ENCODE measurements around the gene IFRD2.
"Not testable (repeated sequence)": the region's sequence is repeated elsewhere in the genome, so short reads cannot be mapped to it uniquely, and the experiment has no call there.

Gene IFRD2

DNA sequence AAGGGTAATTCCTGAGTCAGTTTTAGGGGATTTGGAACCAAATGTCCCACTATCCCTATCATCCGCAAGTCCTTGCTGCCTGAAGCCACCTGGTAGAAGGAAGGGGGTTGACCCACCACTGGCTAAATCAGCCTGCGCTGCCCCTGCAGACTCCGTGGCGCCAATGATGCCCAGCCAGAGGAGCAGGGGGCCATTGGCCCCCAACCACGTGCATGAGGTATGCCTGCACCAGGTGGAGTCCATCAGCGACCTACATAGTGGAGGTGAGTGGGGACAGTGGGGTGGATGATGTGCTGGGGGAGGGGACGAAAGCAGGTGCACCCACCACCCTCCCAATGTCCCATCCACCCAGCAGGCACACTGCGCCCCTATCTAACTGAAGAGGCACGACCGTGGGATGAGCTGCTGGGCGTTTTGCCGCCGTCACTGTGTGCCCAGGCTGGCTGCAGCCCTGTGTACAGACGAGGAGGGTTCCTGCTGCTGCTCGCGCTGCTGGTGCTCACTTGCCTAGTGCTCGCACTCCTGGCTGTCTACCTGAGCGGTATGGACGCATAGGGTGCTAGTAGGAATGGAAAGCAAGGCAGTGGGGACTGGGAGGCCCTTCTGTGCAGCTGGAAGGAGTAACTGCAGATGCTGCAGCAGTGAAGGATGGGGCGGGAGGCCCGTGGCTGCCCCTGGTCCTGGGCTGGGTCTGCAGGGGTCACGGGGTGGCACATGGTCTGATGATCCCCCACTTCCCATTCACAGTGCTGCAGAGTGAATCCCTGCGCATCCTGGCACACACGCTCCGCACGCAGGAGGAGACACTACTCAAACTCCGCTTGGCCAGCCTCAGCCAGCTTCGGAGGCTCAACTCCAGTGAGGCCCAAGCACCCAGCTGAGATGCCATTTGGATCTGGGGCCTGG is 5.7 kb downstream of the IFRD2 start:
- DNase-seq (ENCODE audit: low read depth) = no peak

DNA sequence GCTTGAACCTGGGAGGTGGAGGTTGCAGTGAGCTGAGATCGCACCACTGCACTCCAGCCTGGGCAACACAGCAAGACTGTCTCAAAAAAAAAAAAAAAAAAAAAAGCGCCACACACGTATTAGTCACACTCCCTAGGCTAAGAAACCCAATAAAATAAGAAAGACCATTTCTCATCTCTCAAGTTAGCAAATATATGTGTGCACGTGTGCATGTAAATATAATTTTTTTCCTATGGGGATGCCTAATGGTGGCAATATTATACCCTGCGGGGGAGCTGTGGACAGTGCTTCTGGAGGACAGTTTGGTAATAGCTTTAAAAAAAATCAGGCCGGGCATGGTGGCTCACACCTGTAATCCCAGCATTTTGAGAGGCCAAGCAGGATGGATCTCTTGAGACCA is 8.1 kb downstream of the IFRD2 start:
- not testable (repeated sequence) for DNase-seq (ENCODE audit: low read depth)

DNA sequence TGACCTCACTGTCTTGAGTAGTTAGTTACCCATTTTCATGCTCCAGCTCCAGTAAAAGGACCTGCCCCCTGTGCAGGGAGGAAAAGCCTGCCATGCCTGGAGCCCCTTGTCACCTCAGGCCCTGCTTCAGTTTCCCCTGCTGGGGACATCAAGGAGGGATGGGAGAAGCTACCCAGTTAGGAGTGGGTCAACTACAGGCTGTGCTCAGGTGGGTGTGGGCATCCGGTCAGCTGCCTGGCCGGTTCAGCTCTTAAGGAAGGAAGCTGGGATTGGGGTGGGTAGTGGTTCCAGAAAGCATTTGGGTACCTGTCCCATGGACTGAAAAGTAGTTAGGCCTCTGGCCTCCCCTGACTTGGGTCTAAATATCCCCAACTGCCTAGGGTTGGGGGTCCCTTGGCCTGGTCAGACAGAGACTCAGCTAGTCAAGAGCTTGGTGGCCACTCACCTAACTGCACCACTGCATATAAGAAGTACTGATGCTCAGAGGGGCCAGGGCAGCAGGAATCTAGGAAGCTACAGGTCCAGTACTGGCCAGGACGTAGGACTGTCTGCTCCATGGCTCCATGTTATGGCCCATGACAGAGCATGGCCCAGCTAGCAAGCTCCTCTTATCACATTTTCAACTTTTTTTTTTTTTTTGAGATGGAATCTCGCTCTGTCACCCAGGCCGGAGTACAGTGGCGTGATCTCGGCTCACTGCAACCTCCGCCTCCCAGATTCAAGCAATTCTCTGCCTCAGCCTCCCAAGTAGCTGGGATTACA is 12.8 kb downstream of the IFRD2 start:
- no peak for DNase-seq (ENCODE audit: low read depth)

DNA sequence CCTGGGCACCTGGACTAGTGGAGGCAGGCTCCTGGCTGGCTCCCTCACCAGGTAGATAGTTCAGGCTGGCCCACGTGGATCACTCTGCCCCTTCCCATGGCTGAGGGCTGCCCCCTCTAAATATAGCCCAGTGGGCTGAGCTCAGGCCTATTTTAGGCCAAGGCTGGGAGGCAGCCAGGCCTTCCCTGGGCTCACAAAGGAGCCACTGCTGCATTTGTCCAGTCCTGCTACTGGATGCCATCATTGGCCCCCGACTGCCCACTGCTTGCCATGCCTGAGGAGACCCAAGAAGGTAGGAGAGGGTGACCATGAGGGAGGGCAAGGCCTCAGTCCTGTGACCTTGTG is 13.4 kb downstream of the IFRD2 start, which contains the start of gene LSMEM2:
LSMEM2 (plus strand) TSS at position 208 of the 345 bp plus-strand sequence; CDS start at position 235, 27 bp downstream.
- DNase-seq (ENCODE audit: low read depth) = no peak

DNA sequence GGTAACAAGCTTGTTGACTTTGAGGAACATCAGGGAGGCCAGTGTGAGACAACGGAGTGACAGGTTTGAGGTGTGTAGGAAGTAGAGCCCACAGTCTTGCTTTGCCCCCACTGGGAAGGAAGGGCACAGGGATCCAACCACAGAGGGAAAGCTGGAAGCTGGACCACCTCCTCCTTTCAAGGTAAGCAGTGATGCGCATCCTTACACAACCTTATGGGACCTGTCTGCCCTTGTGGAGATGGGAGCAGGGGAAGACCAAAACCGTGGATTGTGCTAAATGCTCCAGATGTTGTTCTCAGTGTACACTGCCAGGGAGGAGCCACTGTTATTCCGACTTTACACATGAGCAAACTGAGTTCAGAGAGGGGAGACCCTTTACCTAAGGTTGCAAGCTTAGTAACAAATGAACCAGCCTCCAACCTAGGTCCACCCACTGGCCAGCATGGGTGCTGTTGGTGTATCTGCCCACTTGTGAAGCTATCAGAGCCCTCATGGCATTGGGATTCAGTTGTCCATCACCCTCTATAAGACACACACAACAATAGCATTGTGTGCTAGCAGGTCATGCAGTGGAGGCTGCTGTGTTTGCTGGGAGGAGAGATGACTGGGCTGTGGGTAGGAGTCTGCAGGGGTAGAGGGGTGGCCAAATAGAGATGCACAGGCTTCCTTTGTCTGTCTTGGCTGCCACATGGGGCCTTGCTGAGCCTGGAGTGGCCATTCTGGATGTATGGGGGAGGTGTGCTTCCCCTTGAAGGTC is 13.9 kb downstream of the IFRD2 start:
- no peak for DNase-seq (ENCODE audit: low read depth)

DNA sequence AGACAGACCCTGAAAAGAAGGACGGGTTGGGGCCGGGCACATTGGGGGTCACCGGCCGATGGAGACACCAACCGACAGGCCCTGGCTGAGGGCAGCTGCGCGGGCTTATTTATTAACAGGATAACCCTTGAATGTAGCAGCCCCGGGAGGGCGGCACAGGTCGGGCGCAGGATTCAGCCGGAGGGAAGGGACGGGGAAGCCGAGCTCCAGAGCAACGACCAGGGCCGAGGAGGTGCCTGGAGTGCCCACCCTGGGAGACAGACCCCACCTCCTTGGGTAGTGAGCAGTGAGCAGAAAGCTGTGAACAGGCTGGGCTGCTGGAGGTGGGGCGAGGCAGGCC is 15.5 kb downstream of the IFRD2 start:
- DNase-seq (ENCODE audit: low read depth) = no peak

DNA sequence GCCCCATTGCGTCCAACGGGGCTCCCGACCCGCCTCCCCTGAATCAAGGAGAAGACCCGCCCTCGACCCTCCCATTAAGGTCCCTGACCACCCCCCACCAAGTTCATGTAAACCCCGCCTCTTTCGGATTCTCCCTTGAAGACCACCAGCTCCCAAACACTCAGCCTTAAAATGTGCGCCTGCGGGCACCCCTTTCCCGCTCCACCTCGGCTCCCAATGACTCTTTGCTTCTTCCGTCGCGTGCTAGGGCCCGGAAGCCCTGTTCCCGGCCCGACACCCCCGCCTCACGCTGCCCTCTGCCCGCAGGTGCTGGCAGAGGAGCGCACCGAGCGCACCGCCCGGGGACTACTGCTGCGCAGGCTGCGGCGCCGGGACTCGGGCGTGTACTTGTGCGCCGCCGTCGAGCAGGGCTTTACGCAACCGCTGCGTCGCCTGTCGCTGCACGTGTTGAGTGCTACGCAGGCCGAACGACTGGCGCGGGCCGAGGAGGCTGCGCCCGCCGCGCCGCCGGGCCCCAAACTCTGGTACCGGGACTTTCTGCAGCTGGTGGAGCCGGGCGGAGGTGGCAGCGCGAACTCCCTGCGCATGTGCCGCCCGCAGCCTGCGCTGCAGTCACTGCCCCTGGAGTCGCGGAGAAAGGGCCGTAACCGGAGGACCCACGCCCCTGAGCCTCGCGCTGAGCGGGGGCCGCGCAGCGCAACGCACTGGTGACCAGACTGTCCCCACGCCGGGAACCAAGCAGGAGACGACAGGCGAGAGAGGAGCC is 16.1 kb downstream of the IFRD2 start:
- DNase-seq (ENCODE audit: low read depth) = no peak

DNA sequence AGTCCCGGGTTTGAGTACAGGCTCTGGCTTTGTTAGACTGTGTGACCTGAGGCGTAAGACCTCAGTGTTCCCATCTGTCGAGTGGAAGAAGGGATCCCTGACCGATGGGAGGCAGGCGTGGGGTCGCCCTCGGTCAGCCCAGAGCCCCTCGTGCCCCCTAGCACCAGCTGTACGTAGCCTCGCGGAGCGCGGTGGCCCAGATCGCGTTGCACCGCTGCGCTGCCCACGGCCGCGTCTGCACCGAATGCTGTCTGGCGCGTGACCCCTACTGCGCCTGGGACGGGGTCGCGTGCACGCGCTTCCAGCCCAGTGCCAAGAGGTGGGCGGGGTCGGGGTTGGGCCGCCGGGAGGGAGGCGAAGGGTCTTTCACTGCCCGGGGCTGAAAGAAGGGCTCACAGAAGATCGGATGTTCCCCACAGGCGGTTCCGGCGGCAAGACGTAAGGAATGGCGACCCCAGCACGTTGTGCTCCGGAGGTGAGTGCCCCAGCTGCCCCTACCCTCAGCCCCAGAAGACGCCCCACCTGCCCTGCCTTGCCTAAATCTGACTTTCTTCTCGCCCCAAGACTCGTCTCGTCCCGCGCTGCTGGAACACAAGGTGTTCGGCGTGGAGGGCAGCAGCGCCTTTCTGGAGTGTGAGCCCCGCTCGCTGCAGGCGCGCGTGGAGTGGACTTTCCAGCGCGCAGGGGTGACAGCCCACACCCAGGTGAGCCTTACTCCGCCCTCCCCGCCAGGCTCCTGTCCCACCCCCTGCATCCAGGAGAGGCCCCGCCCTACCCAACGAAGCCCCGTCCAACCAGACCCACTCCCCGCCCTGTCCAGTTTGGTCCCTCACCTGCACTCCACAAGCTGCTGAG is 16.9 kb downstream of the IFRD2 start:
- DNase-seq (ENCODE audit: low read depth) = no peak

DNA sequence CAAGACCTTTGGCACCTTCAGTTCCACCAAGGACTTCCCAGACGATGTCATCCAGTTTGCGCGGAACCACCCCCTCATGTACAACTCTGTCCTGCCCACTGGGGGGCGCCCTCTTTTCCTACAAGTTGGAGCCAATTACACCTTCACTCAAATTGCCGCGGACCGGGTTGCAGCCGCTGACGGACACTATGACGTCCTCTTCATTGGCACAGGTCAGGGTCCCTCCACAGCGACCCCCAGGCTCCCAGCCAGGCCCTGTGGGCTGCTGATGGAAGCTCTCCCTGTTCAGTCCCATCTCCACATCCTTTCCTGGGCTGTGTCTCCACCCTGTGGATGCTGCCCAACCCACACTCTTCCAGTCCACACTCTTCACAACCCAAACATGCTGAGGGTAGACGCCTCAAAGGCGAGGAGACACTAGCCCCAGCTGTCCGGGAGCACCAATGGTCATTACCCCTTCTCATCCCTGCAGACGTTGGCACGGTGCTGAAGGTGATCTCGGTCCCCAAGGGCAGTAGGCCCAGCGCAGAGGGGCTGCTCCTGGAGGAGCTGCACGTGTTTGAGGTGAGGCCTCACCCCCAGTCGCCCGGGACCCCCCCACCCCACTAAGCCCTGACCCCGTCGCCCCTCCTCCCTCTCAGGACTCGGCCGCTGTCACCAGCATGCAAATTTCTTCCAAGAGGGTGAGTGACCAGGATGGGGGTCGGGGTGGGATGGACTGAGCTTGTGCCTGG is 17.7 kb downstream of the IFRD2 start:
- no peak for DNase-seq (ENCODE audit: low read depth)

DNA sequence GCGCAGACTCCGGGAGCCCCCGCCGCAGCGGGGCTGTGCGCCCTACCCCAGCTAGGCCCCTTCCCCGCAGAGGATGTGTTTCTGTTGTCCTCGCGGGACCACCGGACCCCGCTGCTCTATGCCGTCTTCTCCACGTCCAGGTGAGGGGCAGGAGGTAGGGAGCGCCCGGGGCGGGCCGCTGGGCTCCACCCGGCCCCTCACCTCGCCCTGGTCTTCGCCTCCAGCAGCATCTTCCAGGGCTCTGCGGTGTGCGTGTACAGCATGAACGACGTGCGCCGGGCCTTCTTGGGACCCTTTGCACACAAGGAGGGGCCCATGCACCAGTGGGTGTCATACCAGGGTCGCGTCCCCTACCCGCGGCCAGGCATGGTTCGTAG is 18.6 kb downstream of the IFRD2 start:
- no peak for DNase-seq (ENCODE audit: low read depth)

DNA sequence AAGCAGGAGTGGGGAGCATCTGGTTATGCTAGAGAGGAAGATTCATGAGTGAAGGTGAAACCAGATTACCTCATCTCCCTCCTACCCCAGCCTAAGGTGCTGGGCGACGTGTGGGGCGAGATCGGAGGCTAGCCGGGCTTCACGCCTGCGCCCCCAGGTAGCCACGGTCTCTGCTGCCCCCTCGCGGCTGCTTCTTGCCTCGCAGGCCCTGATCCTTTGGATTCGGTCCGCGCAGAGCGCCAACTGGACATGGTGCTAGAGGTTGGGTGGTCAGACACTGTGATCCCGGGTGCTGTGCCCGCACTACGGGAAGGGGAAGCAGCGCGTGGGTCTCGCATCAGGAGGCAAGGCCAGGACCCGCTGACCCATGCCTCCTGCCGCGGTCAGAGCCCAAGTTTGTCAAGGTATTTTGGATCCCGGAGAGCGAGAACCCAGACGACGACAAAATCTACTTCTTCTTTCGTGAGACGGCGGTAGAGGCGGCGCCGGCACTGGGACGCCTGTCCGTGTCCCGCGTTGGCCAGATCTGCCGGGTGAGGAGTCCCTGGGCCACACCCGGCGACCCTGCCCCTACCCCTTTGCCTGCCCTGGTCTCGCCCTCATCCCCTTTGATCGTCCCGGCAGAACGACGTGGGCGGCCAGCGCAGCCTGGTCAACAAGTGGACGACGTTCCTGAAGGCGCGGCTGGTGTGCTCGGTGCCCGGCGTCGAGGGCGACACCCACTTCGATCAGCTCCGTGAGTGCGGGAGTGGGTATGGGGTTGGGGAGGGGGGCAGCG is 19.1 kb downstream of the IFRD2 start:
- no peak for DNase-seq (ENCODE audit: low read depth)

DNA sequence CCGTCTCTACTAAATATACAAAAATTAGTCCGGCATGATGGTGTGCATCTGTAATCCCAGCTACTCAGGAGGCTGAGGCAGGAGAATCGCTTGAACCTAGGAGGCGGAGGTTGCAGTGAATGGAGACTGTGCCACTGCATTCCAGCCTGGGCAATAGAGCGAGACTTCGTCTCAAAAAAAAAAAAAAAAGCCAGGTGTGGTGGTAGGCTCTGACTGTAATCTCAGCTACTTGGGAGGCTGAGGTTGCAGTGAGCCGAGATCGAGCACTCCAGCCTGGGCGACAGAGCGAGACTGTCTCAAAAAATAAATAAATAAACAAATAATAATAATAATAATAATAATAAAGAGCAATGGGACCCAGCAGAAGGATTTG is 19.7 kb downstream of the IFRD2 start:
- DNase-seq (ENCODE audit: low read depth) = not testable (repeated sequence)

DNA sequence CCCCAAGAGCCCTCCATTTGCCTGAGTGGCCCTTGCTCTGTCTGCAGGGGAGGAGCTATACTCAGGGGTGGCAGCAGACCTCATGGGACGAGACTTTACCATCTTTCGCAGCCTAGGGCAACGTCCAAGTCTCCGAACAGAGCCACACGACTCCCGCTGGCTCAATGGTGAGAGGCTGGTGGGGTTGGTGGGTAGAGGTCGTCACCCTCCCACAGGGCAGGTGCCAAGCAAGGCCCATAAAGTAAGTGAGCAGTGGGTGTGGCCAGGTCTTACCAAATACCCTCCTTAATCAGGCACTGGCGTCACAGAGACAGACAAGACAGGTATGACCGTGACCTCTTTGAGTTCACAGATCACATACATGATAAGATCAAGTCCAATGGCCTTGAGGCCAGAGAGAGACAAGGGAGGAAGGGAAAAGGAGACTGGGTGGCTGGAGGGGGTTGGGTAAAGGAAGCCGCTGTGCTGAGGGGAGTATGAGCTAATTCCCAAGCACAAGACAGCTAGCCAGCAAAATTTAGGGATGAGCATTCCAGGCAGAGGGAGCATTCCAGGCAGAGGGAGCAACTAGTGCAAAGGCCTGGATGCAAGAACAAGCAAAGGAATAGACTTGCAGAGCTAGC is 20.8 kb downstream of the IFRD2 start:
- DNase-seq (ENCODE audit: low read depth) = no peak

DNA sequence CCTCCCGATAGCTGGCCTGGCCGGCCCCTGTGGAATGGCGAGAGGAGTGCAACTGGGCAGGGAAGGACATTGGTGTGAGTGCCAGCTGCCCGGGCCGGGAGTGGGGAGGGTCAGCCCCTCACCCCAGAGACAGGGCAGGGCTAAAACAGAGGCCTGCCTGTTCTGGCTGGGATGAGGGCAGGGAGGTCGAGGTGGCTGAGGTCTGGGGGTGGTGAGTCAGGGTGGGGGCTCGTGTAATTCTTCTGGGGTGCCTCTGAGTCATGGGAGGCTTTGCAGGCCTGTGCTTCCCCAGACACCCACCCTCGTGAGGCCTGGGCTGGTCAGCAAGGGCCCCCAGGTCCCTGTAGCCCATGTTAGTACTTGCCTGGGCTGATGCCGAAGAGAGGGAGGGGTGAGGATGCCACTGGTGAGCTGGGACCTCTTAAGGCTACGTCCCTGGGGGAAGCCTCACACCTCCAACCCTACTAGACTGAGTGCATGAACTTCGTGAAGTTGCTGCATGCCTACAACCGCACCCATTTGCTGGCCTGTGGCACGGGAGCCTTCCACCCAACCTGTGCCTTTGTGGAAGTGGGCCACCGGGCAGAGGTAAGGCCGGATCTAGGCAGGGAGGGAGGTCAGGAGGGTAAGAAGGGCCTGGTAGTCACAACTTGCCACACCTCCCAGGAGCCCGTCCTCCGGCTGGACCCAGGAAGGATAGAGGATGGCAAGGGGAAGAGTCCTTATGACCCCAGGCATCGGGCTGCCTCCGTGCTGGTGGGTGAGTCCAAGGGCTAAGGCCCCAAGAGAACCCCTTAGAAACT is 21.6 kb downstream of the IFRD2 start:
- DNase-seq (ENCODE audit: low read depth) = no peak

DNA sequence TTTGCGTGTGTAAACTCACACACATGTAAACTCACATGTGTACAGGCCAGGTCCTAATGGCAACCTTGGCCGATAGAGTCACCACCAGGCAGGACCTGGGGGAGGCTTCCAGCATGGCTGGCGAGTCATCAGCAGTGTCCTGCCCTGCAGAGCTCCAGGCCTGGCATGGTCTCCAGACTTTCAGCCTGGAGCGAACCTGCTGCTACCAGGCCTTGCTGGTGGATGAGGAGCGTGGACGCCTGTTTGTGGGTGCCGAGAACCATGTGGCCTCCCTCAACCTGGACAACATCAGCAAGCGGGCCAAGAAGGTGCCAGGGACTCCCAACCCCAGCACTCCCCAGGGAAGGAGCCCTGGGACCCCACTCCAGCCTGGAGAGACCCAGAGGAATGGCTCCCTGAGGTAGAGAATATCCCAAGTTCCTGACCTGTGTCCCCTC is 22.2 kb downstream of the IFRD2 start:
- DNase-seq (ENCODE audit: low read depth) = no peak

DNA sequence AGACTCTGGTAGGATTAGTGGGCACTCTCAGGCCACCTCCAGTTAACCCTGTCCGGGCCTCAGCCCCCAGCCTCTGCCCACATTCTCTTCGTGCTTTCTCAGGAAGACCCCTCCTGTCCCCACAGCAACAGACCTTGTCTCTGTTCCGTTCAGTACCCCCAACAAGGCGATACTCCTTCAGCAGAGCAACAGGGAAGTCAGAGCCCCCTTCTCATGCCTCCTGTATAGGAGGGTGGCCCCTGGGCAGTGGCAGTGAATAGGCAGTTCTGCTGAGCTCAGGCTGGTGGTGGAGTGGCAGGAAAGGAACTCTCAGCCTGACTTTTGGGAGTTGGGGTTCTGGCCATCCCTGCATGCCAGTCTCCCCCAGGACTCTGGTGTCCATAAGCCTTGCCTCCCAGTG is 22.8 kb downstream of the IFRD2 start:
- no peak for DNase-seq (ENCODE audit: low read depth)

DNA sequence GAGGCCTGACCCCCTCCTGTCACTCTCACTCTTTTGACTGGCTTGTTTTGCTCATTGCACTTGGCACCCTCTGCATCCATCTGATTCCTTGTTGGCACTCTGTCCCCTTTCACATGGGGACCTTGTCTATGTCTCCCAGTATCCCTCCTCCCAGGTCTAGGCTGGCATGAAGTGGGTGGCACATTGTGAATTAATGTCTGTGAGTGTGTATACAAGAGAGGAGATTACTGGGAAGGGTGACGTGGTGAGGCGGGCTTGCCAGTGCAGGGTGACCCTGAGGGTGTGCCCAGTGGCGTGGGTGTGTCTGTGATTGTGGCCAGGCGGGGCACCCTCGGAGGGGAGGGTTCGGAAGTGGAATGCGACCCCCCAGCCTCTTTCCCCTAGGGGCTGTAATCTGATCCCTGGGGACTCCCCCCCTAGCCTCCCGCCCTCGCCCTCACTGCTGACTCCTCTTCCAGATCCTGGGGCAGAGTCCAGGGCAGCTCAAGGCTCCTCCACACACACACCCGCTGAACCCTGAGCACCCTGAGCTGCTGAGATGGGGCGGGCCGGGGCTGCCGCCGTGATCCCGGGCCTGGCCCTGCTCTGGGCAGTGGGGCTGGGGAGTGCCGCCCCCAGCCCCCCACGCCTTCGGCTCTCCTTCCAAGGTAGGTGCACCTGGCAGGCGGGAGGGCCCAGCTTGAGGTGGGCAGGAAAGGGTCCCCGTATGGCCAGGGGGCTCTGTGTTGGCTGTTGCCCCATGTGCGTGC is 23.4 kb downstream of the IFRD2 start, which contains the start of gene SEMA3B:
SEMA3B (plus strand) TSS at position 445 of the 749 bp plus-strand sequence; CDS start at position 539, 94 bp downstream.
- DNase-seq (ENCODE audit: low read depth) = no peak

All from GM04503 (cell line).